Right lobe of liver (tissue), 6 donors: ENCODE measurements around the gene DYNC1I2. TPM values are rescaled to one million over a fixed set of nuclear protein-coding genes. Genes with fewer than 3 reads are reported as not detected.
A peak's percentile ranks its signal among the peaks of the same experiment; 100 is the strongest.

Experiments used
- ATAC-seq, 4 donors: fragments of 200-7000 bp; cut with Tn5 transposase; one replicate each; pipeline ENCODE4 v1.9.1; 2020; ENCODE audit warnings: mild to moderate bottlenecking in 4 of 4, moderate library complexity in 4 of 4
- DNase-seq, 3 donors: peaks; one replicate each; pipeline ENCODE4 v3.0.0-alpha.2; 2020
- H3K27ac ChIP-seq, 3 donors: fragments of 200-600 bp; one replicate each; pipeline ENCODE4 v1.8.0; 2022
- H3K27me3 ChIP-seq, 2 donors: fragments of 200-600 bp; one replicate each; pipeline ENCODE4 v1.8.0; 2022
- H3K36me3 ChIP-seq, 4 donors: fragments of 200-600 bp; sonication (generic) in 1 of 4; one replicate each; pipeline versions ENCODE4 v1.5.1 to v1.8.0; 2017 to 2022; ENCODE audit warnings: control low read depth in 1 of 4
- H3K4me1 ChIP-seq, 4 donors: fragments of 200-600 bp; sonication (generic) in 1 of 4; one replicate each; pipeline versions ENCODE4 v1.5.1 to v1.8.0; 2017 to 2022; ENCODE audit warnings: control low read depth in 1 of 4
- H3K4me3 ChIP-seq, 3 donors: fragments of 200-600 bp; one replicate each; pipeline ENCODE4 v1.8.0; 2022
- H3K9me3 ChIP-seq, 4 donors: fragments of 200-600 bp; sonication (generic) in 1 of 4; one replicate each; pipeline versions ENCODE4 v1.5.1 to v1.8.0; 2017 to 2022; ENCODE audit warnings: control low read depth in 1 of 4
- POLR2A ChIP-seq: fragments of 450-650 bp; IDR thresholded peaks from one replicate; pipeline ENCODE4 v1.6.1; 2017; ENCODE audit warnings: antibody characterized with exemption, mild to moderate bottlenecking
- whole genome bisulfite sequencing: methylation state at CpG from one replicate; pipeline ENCODE4 v1.1.6; 2018; ENCODE audit warnings: low coverage, low lambda C conversion rate; ENCODE audit not compliant: insufficient coverage; ENCODE audit errors: missing lambda C conversion rate; 5-methylcytosine and 5-hydroxymethylcytosine counted together
- intact Hi-C, 2 donors: fragments of 100-400 bp; cut with DNase I; formaldehyde crosslinking; loops; one replicate each; pipeline versions ENCODE4 v1.11.2 to v1.14.1; 2022
- total RNA-seq, 6 experiments: library from RNA; depleted of rRNA in 2 of 6; stranded (reverse); fragments of >200 nt in 2 of 6; fragmentation: NEBNext Ultra II Directional in 3 of 6; extraction: Animal tissue kit (Norgen Biotek cat#: 25700) in 3 of 6; gene quantifications; one replicate each; pipeline versions ENCODE4 v1.1.0 to v1.2.4, GENCODE V29; 2016 to 2023
- TF ChIP-seq, protein P1 (sequence below), 4 donors: fragments of 200-600 bp in 3 of 4; fragments of 450-650 bp in 1 of 4; IDR thresholded peaks; one replicate each; pipeline versions ENCODE4 v1.5.1 to v1.8.0; 2016 to 2022; ENCODE audit warnings: antibody characterized with exemption in 4 of 4, mild to moderate bottlenecking in 2 of 4
- donor health status: DM: no; HTN: yes; CAD: no.
- donor health status: DM: no; HTN: no; CAD: no.
- donor health status: DM: no; HTN: no; CAD: no.
- donor health status: DM: no; HTN: yes; CAD: no.
- donor health status: DM: no; HTN: yes; CAD: no.

DYNC1I2 gene
- total RNA-seq, 6 experiments from 2014 or later, result 19.1 to 33.6 (median 28.6) TPM

DNA sequence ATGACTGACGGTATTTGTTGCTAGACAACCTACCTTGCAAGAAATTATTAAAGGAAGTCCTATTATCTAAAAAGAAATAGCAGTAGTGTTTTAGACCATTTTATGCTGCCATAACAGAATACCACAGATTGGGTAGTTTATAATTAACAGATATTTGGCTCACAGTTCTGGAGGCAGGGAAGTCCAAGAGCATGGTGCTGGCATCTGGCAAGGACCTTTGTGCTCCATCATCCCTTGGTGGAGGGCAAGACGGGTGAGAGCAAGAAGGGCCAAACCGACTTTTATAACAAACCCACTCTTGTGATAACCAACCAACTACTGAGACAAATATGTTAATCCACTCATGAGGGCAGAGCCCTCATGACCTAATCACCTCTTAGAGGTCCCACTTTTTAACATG, 91.2 kb downstream of the DYNC1I2 start:
- 100% methylated on average over 3 of the region's 3 CpGs for WGBS
- no peaks in the 10 kb centered on the region for H3K4me1 ChIP-seq
- no peak overlapping the region for H3K4me3 ChIP-seq
- H3K9me3 ChIP-seq, result no peaks in the 10 kb centered on the region
- no peak for TF ChIP-seq POLR2A
- TF ChIP-seq, protein P1, sequence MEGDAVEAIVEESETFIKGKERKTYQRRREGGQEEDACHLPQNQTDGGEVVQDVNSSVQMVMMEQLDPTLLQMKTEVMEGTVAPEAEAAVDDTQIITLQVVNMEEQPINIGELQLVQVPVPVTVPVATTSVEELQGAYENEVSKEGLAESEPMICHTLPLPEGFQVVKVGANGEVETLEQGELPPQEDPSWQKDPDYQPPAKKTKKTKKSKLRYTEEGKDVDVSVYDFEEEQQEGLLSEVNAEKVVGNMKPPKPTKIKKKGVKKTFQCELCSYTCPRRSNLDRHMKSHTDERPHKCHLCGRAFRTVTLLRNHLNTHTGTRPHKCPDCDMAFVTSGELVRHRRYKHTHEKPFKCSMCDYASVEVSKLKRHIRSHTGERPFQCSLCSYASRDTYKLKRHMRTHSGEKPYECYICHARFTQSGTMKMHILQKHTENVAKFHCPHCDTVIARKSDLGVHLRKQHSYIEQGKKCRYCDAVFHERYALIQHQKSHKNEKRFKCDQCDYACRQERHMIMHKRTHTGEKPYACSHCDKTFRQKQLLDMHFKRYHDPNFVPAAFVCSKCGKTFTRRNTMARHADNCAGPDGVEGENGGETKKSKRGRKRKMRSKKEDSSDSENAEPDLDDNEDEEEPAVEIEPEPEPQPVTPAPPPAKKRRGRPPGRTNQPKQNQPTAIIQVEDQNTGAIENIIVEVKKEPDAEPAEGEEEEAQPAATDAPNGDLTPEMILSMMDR (IDR thresholded peaks at IDR 0.05), result no peak
- H3K27me3 ChIP-seq, result no peaks in the 10 kb centered on the region
- no peaks in the 10 kb centered on the region for H3K36me3 ChIP-seq
- no peak for DNase-seq
- no peak for ATAC-seq
- no peak overlapping the region for H3K27ac ChIP-seq
- intact Hi-C loops, result no loop called here

GRCh38 chr2:171785450-171785849, 98.2 kb downstream of the DYNC1I2 start:
- intact Hi-C loops, result no loop called here
- H3K4me1 ChIP-seq, result peaks cover 0 to 4% (median 0%) of the 10 kb centered on the region in 4 donors
- H3K9me3 ChIP-seq, result no peaks in the 10 kb centered on the region
- TF ChIP-seq POLR2A, result no peak
- TF ChIP-seq, protein P1 (IDR thresholded peaks at IDR 0.05), result no peak
- H3K27me3 ChIP-seq, result no peaks in the 10 kb centered on the region
- 96% methylated on average over 3 of the region's 3 CpGs for WGBS
- no peak overlapping the region for H3K27ac ChIP-seq
- no peak for ATAC-seq
- no peak overlapping the region for H3K4me3 ChIP-seq
- no peaks in the 10 kb centered on the region for H3K36me3 ChIP-seq
- DNase-seq, result no peak

DNA sequence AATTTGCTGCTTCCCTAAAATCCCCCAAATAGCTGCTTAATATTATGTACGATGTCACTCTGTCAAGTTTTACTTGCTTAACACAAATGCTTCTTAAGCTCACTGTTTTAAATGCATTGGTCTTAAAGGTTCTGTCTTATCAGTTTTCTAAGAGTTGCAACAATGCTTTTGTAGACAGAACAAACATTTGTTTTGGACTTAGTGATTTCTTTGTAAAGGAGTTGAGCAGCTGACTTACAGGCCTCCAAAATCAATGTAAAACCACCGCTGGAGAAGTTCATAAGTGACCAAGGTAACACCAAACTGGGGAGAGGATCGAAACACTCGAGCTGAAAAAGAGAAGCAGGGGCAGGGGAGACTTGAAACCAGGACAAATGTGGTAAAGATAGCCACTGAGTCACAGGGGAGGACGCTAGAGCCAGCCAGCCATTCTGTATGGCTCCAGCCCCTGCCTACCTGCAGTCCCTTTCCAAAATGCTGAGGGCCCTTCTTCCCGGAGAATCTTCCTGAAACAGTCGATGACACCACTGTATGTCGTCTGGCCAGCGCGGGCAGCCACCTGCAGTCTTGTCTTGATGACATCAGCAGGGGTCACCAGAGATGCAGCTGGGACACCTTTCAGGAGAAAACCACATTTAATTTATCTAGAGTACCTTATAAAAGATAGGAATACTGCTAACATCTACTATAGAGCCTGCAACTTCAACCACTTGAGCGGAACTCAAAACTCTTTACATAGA, 100.2 kb downstream of the DYNC1I2 start:
- no peak for TF ChIP-seq POLR2A
- TF ChIP-seq, protein P1 (IDR thresholded peaks at IDR 0.05), result no peak
- Histone ChIP-seq H3K9me3 (no peaks in the 10 kb centered on the region), H3K4me3 (no peak overlapping the region), H3K36me3 (no peaks in the 10 kb centered on the region), H3K27me3 (no peaks in the 10 kb centered on the region), H3K4me1 (peaks cover 0 to 4% (median 0%) of the 10 kb centered on the region in 4 donors), H3K27ac (no peak overlapping the region)
- ATAC-seq (peak in 2 of 4 donors; percentile 43 to 66), DNase-seq (no peak)
- 64% methylated on average over 9 of the region's 11 CpGs for WGBS
- intact Hi-C loops, result no loop called here

GRCh38 chr2:171788316-171788993, 101.2 kb downstream of the DYNC1I2 start:
- intact Hi-C loops, result no loop called here
- DNase-seq (no peak), ATAC-seq (no peak)
- peaks cover 0 to 4% (median 0%) of the 10 kb centered on the region in 4 donors for H3K4me1 ChIP-seq
- H3K9me3 ChIP-seq, result no peaks in the 10 kb centered on the region
- no peak overlapping the region for H3K27ac ChIP-seq
- H3K27me3 ChIP-seq, result no peaks in the 10 kb centered on the region
- TF ChIP-seq, protein P1 (IDR thresholded peaks at IDR 0.05), result no peak
- TF ChIP-seq POLR2A, result no peak
- WGBS, result 78% methylated on average over 7 of the region's 7 CpGs
- H3K4me3 ChIP-seq, result no peak overlapping the region
- no peaks in the 10 kb centered on the region for H3K36me3 ChIP-seq
